Breast epithelium (tissue), 3 donors: ENCODE results near the gene CLK3.

Experiments used
- CTCF ChIP-seq, 3 donors: fragments of 450-650 bp; IDR thresholded peaks; one replicate each; pipeline ENCODE4 v1.5.1; 2016 to 2017; ENCODE audit warnings: antibody characterized with exemption in 3 of 3, mild to moderate bottlenecking in 3 of 3, moderate library complexity in 3 of 3
- POLR2AphosphoS5 ChIP-seq, 3 donors: sonication (generic); formaldehyde crosslinking; IDR thresholded peaks; one replicate each; pipeline ENCODE4 v1.6.1; 2017; ENCODE audit warnings: antibody characterized with exemption in 3 of 3

DNA sequence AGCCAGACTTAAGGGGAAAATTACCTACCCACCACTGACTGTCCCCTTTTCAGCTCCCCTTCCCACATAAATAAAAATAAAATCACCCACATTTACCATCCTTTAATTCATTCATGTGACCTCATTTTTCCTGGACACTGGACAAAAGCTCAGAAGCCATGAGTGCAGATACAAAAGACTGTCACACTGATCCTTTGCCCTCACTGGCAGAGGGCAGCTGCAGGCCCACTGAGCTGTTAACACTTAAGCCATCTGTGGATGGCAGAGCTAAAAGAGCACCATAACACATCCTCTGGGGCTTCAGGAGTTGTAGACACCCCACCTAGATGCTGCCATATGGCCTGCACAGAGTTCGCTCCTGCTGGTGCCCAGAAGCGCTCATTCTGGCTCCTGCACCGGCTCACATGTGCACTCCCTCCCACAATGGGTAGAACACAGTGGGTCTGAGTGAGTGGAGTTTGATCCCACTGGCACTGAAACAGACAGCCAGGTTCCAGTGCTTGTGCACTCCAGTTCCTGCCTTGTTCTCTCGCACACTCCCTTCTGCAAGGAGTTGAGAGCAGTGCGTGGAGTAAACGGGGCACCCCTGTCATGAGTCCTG lies 41.4 kb downstream of the CLK3 start:
- TF ChIP-seq POLR2AphosphoS5 (IDR thresholded peaks at IDR 0.05) (no peak), CTCF (IDR thresholded peaks at IDR 0.05) (no peak)
